Medulla oblongata (tissue), 1 donor: Measurements from ENCODE around the gene DCAF4.
A peak's percentile ranks its signal among the peaks of the same experiment; 100 is the strongest.

Experiments used
- DNase-seq: peaks from one replicate; pipeline ENCODE4 v3.0.0-alpha.2; 2015; ENCODE audit errors: extremely low spot score

Gene DCAF4, protein sequence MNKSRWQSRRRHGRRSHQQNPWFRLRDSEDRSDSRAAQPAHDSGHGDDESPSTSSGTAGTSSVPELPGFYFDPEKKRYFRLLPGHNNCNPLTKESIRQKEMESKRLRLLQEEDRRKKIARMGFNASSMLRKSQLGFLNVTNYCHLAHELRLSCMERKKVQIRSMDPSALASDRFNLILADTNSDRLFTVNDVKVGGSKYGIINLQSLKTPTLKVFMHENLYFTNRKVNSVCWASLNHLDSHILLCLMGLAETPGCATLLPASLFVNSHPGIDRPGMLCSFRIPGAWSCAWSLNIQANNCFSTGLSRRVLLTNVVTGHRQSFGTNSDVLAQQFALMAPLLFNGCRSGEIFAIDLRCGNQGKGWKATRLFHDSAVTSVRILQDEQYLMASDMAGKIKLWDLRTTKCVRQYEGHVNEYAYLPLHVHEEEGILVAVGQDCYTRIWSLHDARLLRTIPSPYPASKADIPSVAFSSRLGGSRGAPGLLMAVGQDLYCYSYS

DNA sequence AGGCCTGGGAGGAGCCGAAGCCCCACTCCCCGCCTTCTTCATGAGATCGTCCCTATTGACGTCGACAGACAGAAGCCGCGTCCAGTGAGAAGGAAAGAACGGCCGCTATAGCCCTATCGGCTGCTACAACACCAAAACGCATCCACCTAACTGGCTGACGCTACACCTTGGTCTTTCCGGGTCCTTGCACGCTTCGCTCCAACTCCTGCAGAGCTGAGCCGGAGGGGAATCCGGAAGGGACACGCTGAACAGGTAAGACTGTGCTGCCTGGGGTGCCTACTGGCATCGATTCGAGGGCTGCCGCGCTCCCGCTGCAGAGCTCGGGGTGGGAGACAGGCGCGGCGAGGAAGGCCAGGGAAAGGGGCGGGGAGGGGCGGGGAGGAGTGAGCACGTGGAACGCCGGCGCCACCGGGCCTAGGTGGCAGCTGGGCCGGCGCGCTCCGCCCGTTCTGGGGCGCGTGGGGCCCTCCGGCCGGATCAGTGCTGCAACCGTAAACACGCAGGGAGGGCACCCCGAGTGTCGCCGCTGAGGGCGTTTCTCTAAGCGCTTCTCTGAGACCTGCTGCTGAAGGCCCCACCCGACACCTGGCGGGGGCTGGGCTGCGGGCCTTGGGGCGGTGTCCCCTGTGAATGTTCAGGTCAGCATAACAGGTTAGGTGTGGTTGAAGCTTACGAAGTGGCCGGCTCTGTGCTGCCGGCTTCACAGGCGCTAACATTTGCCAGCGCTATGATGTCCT lies at the start of gene DCAF4:
Gene DCAF4 (plus strand): TSS at position 173 of the 737 bp plus-strand sequence. CDS start 11,515 bp downstream, outside the sequence.
- DNase-seq, result peak; percentile 98

DNA sequence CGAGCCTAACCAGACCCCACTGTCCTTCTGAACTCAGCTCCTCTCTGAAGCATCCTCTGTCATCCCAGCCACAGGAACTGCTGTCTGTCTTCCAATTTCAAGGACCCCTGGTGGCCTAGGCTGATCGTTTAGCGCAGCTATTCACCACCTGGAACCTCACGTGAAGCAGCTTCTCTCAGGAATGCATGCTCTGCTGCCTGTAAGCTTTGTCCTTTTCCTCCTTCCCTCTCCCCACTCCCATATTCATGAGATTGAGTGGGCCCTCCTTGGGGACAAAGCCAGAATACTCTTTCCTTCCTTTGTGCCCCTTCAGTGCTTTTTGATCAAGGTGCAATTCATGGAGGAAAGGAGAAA lies 49.6 kb upstream of the DCAF4 start:
- no peak for DNase-seq

DNA sequence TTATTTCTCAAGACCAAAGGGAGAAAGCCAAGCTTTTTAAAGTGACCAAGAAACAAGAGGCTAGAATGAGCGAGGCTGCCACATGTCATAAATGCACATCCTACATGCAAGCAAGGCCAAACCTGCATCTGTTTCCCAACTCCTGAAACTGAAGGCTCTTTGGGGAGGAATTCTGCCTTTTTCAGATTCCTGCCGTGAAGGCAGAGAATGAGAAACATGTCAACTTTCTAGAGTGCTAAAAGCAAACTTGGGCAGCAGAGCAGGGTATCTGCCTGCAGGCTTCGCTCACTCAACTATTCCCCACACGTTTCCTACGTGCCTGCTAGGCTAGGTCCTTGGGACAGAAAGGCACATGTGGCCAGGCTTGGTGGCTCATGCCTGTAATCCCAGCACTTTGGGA lies 47.5 kb upstream of the DCAF4 start:
- DNase-seq, result no peak

GRCh38 chr14:72879431-72879830 lies 46.8 kb upstream of the DCAF4 start:
- DNase-seq, result no peak

GRCh38 chr14:72880164-72880563 lies 46.1 kb upstream of the DCAF4 start:
- no peak for DNase-seq

DNA sequence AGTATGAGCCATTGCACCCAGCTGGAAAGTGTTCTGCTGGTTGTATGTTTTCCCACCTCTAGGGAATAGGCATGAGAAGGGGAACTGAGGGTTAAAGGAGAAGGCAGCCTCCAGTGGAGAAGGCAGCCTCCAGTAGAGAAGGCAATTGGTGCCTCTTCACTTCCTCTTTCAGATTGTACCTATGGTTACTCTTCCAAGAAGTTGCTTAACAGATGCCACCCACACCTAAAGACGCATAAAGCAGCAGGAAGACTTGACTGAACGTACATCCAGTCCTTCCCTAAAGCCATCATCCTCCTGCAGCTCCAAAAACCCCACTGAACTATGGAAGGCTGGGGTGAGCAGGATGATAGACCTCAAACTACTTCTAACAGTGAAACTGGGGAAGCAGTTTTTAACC lies 45.4 kb upstream of the DCAF4 start:
- no peak for DNase-seq

GRCh38 chr14:72881543-72881942 lies 44.7 kb upstream of the DCAF4 start:
- no peak for DNase-seq

DNA sequence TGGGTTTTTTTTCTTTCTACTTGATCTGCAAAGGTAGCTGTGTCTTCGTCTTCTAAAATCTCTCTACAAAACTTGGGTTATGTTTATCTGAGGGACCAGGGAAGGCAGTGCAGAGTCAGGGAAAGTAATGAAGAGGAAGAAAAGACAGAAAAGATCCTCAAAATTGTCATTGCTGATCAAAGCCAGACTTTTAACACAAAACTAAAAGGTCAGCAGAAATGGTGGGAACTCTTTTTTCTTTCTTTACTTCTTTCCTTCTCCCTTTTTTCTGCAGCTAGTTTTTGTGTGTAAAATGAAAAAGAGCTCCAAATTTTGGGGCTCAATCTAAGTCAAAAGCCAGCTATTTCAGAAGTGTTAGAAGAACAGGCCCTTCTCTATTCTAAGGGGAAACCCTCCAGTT lies 44.2 kb upstream of the DCAF4 start:
- DNase-seq, result no peak

DNA sequence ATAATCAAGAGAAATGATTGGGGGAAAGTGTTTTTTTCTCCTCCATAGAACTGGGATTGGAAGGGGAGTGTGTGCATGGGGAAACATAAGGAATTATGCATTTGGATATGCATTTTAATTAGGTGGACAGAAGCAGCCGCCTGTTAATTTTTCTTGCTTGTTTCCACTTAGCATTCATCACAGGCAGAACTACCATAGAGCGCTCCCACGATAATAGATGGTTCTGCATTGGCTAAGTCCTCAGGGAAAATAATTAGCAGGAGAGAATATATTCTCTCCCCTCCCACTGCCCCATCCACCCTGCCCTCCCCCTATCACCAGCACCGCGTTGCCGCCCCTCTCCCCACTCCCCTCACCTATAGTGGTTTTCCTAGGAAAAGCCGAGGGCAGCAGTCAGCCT lies 43.8 kb upstream of the DCAF4 start:
- DNase-seq, result no peak

GRCh38 chr14:72883109-72883508 lies 43.2 kb upstream of the DCAF4 start:
- DNase-seq, result no peak

- no peak for DNase-seq
These were observed 42.3 kb upstream of the DCAF4 start for GRCh38 chr14:72883961-72884360.

GRCh38 chr14:72884386-72884785 lies 41.9 kb upstream of the DCAF4 start:
- no peak for DNase-seq

DNA sequence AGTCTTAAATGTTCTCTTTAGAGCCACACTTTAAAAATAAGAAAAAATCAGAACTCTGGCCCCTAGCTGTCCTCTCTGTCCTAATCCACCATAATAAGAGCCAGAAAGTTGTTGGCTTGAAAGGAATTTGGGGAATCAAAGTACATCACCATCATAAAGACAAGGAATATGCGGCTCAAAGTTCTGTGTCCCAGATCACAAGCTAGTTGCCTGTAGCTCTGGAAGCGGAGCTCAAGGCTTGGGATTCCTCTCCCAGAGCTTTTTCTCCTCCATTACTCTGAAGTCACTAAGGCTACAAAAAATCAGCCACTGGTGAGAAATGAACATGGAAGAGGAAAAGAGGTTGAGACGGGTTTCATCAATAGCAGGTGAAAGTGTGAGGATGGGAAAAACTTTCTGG lies 38.8 kb upstream of the DCAF4 start:
- no peak for DNase-seq

DNA sequence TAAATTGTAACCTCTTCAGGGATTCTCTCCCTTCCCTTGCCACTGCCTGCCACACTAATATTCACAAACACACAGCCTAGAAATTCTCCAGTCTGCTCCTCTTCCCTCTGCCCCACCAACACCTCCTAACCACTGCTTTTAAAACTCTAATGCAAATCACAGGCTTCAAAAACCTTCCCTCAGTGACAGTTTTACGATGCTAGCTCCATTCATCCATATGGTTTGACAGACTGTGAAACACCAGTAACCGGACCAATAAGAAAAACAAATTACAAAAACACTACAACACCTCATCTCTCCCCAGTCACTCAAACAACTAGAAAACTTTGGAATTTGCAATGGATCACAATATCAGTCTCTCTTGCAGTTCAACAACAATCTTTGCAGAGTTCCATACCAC lies 38.1 kb upstream of the DCAF4 start:
- no peak for DNase-seq

GRCh38 chr14:72888636-72889201 lies 37.5 kb upstream of the DCAF4 start:
- DNase-seq, result no peak

- DNase-seq, result no peak
These were observed 36.9 kb upstream of the DCAF4 start for GRCh38 chr14:72889366-72889765.

DNA sequence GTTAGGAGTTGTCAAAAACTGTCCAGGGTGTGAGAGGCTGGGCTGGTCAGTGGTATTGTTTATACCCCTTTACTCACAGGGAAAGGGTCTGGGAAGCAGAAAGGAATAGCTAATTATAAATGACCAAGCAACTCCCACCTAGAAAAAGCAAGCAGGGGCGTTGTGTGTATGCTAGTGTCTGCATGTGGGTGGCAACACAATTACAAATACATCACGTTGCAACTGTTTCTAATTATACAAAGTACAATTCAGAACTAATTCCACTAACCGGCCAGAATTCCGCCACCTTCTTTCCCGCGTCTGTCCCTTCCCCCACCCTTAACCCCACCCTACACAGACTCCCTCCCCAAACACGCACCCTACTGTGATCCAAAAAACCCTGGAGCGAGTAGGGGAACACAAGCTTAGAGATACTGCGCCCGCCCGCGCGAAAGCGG lies 34.6 kb upstream of the DCAF4 start:
- no peak for DNase-seq

- DNase-seq, result peak; percentile 29
These were observed 34.0 kb upstream of the DCAF4 start for GRCh38 chr14:72892103-72892878.

GRCh38 chr14:72892879-72893635 lies 33.2 kb upstream of the DCAF4 start:
- peak; percentile 67 for DNase-seq

DNA sequence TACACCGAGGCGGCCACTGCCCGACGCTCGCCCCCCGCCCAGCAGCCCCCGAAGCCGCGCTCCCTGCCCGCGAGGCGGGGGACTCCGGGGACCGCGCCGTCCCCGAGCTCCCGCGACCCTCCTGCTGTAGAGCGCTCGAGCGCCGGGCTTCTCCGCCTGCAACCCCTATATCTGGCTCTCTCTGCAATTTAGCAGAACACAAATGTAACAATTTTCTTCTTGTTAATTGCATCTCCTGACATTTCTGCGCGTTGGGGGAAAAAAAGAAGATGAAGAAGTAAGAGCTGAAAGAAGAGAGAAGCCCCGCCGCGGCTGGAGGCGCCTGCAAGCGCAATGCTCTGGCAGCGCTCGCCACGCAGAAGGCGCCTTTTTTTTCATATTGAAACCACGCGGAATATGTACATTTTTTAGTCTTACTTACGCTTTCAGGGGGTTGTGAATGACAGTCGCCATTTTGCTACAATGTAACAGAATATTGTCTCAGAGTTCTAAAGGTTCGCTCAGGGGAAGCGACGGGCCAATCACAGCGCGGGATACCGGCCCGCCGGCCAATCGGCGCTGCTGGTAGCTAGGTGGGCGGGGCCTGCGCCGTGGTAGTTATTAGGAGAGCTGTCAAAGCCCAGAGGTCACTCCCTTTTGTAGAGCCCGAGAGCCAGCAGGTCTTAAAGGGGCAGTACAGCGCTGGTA lies 32.5 kb upstream of the DCAF4 start, which contains the start of gene DPF3:
Gene DPF3 (minus strand): TSS at position 466 of the 687 bp plus-strand sequence. CDS start 13 bp downstream, at position 453.
- DNase-seq, result peak; percentile 98

- DNase-seq, result no peak
These were observed 32.0 kb upstream of the DCAF4 start for GRCh38 chr14:72894323-72894622.
